GM13977 (cell line): ENCODE results near the gene CCDC106.

Source experiments
- DNase-seq: peaks from one replicate; pipeline ENCODE4 v3.0.0; 2012; ENCODE audit warnings: low spot score
- in situ Hi-C: fragments of 300-500 bp; cut with MboI; formaldehyde crosslinking; loops from one replicate; pipeline ENCODE4 v1.12.0; 2022; ENCODE audit warnings: low sequenced_read_pairs, low pct_unique_long_range_greater_than_20kb, mixed read lengths, inconsistent platforms; ENCODE audit not compliant: unreplicated experiment
- TF ChIP-seq, protein P1 (sequence below): IDR thresholded peaks from 2 replicates; pipeline ENCODE4 v1.5.1; 2012; ENCODE audit warnings: mild to moderate bottlenecking, control low read depth; ENCODE audit not compliant: insufficient read depth; ENCODE audit errors: extremely low read depth, missing control alignments

The CCDC106 gene

GRCh38 chr19:55667006-55667381 lies 19.0 kb downstream of the CCDC106 start:
- no peak for DNase-seq
- TF ChIP-seq, protein P1, sequence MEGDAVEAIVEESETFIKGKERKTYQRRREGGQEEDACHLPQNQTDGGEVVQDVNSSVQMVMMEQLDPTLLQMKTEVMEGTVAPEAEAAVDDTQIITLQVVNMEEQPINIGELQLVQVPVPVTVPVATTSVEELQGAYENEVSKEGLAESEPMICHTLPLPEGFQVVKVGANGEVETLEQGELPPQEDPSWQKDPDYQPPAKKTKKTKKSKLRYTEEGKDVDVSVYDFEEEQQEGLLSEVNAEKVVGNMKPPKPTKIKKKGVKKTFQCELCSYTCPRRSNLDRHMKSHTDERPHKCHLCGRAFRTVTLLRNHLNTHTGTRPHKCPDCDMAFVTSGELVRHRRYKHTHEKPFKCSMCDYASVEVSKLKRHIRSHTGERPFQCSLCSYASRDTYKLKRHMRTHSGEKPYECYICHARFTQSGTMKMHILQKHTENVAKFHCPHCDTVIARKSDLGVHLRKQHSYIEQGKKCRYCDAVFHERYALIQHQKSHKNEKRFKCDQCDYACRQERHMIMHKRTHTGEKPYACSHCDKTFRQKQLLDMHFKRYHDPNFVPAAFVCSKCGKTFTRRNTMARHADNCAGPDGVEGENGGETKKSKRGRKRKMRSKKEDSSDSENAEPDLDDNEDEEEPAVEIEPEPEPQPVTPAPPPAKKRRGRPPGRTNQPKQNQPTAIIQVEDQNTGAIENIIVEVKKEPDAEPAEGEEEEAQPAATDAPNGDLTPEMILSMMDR, result no peak
- in situ Hi-C loops, result no loop called here

GRCh38 chr19:55667511-55667910 lies 19.5 kb downstream of the CCDC106 start:
- DNase-seq, result no peak
- in situ Hi-C loops, result no loop called here
- TF ChIP-seq, protein P1, result no peak

- DNase-seq, result no peak
- TF ChIP-seq, protein P1, result no peak
- in situ Hi-C loops, result no loop called here
These were observed 19.9 kb downstream of the CCDC106 start for GRCh38 chr19:55667958-55668357.

GRCh38 chr19:55668603-55669348 lies 20.8 kb downstream of the CCDC106 start:
- in situ Hi-C loops, result no loop called here

DNA sequence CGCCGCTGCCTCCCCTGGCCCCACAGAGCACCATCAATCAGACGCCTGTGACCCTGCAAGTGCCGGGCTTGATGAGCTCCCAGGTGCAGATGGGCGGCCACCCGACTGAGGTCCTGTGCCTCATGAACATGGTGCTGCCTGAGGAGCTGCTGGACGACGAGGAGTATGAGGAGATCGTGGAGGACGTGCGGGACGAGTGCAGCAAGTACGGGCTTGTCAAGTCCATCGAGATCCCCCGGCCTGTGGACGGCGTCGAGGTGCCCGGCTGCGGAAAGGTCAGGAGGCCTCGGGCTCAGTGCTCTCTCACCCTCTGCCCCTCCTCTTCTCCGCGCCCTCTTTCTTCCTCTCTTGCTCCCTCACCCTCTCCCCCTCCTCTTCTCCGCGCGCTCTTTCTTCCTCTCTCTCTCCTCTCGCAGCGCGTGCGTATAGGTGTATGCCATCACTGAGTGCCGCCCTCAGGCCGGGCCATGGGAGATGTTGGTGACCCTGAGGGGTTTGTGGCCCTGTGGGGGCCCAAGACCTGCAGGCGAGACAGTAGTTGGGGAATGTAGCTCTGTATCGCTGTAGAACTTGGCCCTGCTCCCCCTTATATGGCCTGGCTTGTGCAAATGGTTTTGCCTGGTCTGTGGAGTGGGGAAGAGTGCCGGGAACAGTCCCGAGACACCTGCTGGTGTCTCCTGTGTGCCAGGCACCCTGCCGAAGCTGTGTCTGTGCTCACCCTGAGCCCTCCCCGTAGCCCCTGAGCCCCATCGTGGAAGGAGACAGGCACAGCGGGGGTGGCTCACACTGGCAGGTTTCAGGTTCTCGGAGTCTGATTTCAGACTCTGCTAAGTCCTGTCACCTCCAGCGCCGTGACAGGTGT lies 21.6 kb downstream of the CCDC106 start:
- no peak for DNase-seq
- TF ChIP-seq, protein P1, result no peak
- in situ Hi-C loops, result no loop called here

More at GRCh38 chr19:55668603-55669348, 20.8 kb downstream of the CCDC106 start:
- TF ChIP-seq, protein P1, result no peak
- DNase-seq, result no peak

- no peak for DNase-seq
- in situ Hi-C loops, result no loop called here
- TF ChIP-seq, protein P1, result no peak
These were observed 22.5 kb downstream of the CCDC106 start for GRCh38 chr19:55670280-55671053.
